Forelimb muscle (tissue), 1 donor: ENCODE results near the gene ARHGEF6. TPM values are rescaled to one million over a fixed set of nuclear protein-coding genes. Genes with fewer than 3 reads are reported as not detected.

Experiments
- DNase-seq: peaks from one replicate; pipeline ENCODE4 v3.0.0-alpha.2; 2013; ENCODE audit warnings: low read depth
- polyA plus RNA-seq: library from polyadenylated mRNA; unstranded; fragments of 120-200 nt; gene quantifications from one replicate; pipeline ENCODE4 v1.2.1, GENCODE V29; 2013; ENCODE audit not compliant: insufficient read length

Gene ARHGEF6
- polyA plus RNA-seq, 1 donor = 45.3 TPM

DNA sequence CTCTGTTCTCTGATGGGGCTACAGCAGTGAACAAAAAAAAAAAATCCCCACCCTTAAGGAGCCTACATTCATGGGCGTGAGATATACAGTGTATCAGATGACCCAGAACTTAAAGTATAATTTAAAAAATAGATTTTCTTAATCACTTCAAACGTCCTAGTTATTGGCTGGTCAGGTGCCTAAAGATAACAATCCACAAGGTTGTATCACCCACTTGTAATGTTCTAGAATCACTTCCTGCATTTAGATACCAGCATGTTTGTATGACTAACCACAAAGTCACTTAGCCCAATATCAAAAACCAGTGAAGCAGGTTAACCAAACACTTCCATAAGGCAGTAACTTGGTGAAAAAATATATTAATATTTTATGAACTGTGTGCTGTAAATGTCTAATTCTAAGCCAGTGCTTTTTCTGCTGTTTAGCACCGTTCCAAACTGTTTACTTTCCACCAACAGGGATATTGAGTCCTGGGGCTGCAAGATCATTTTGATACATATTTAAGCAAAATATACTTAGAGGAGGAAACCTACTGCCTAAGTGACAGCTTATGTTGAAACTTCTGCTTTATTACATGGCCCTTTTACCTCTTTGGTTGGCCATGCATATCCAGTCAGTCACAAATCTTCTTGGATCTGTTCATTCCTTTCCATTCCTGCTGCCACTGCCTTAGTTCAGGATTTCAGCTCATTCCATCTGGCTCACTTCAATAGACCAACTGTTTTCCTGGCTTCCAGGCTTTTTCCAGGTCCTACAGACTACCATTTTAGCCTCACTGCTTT lies 89.5 kb downstream of the ARHGEF6 start:
- no peak for DNase-seq

DNA sequence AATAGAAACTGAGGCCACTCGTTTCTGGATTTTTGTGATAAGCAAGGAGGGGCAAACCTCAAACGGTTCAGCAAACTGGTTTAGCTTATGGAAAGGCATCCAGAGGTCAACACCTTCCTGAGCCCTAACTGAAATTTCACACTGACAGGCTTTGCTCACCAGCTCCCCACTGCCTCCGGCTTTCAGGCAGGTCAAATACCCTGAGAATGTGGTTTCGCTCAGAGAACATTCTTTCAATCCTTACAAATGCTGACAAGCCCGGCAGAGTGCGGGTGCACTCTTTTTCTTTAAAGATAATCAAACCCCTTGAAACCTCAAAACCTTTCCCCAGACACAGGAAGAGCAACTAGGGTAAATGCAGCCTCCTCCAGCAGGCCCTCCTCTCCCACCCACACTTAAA lies 91.3 kb downstream of the ARHGEF6 start:
- DNase-seq = no peak

DNA sequence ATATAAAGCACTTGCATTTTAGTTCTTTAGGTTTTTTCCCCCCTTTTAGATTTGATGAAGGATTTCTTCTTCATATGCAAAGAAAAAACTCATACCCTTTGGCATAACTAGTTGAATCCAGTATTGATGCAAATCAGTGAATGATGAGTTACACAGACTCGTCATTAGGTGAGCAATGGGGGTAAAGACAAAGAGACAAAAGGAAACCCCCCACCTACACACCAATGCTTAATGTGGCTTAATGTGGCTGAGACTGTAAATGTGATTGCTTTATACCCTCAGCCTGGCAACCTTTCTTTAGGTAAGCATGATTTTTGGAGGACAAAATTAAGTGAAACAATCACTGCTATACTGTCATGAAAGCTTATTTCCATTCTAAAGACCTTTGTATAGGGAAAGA lies 93.3 kb downstream of the ARHGEF6 start:
- DNase-seq = no peak

DNA sequence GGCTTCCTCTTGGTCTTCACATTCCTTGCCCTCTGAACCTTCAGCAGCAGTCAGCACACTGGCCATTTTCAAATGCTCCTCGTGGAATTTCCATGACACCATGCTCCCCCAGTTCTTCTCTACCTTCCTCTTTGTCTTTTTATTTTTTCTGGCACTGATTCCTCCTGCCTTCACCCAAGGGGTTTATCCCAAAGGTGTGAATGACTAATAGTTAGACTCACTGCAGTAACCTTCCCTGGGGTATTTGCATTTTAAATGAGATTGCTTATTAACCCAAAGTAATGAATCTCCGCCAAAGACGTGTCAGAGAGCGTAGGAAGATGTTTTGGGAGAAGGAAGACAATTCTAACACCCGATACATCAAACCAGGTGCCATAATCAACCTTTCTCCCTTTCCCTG lies 96.6 kb downstream of the ARHGEF6 start:
- no peak for DNase-seq

DNA sequence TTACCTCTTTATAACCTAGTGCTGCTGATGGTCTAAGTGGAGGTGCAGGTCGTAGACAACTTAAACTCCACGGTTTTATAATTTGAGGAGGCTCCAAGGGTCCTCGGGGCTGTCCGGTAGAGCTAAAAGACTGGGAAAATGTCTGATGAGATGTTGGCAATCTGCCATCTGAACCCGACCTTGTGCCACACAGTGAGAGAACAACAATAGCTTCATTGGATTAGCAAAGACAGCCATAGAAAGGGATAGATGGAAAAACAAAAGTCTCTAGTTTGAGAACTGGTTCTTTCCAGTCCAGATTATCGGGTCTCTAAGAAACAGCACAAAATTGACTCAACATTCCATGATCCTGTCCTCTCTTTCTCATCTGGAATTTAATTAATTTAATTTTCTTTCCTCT lies 101.2 kb downstream of the ARHGEF6 start:
- no peak for DNase-seq

DNA sequence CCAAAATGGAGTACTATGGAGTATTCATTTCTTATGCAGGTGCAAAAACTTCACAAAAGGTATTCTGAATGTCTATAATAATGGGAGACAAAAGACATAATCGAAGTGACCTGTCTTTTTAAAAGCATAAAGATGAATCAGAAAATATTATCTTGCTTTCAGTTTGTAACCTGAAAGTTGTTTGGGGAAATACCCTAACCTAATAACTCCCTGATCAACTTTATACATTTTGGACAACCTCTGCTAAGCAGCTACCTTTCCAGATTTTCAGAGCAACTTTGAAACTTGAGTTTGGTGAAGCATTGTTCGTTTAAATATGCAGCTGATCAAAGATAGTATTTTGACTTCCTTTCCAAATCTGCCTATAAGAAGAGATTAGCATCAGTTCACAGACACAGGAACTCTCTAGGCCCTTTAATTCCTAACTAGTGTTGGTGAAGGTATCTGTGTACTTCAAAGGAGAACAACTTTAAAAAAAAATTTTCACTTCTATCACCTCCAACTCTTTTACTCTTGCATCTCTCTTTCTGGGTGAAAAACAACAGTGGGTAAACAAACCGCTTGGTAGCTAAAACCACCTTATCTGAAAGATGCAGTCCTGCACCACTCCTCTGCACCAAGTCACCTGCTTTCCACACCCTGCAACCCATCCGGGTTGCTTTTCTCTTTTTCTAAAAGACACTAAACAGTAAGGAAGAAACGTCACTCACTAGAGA lies 106.3 kb downstream of the ARHGEF6 start:
- no peak for DNase-seq

DNA sequence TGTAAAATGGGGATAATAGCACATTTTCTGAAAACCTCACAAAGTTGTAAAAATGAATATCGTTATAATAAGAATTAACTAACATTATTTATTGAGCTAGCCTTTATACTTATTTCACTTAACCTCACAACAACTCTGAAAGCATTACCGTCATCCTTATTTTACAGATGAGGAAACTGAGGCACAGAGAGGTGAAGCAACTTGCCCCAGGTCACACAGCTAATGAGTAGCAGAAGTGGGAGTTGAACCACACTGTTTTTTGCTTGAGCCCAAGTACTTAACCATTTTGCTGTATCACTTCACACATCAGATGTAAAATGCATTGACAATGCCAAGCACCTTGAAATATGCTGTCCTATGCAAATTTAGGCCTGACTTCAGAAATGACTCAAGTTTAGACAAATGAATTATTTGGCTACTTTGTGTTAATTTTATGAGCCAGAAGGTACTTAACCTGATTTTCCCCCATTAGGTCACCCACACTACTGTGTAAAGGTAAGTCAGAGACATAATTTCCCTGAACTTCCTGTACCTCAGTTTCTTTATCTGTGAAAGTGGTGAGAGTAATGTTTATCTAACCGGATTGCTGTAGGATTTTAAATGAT lies 109.6 kb downstream of the ARHGEF6 start:
- DNase-seq = no peak

DNA sequence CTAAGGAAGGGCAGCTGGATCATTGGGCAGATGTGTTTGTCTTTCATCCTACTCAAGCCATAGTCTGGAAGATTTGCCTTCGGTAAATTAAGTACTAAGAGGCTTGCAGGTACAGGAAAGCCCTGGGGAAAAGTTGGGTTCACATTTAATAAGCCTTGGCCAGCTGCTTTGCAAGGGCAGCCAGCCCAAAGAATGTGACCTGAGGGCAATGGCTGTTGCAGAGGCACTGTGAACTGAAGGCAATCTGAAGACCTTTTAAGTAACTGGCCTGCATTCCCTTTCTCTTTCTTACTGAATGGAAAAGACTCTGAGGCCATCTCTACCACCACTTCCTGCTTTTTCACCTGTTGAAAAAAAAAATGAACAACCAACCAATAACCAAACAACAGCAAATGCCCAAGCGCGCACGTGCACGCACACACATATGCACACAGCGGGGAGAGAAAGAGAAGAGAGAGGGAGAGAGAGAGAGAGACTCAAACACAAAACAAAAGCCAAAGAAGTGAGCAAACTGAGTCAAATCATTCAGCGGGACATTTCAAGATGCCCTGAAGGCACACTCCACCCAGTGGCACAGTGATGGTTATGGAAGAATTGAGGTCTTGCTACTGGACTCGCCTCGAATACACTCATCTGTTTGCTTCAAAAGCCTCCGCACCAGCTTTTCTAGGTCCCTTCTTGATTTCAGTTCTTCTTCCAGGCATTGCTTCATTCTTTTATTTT lies 113.1 kb downstream of the ARHGEF6 start:
- DNase-seq = no peak

DNA sequence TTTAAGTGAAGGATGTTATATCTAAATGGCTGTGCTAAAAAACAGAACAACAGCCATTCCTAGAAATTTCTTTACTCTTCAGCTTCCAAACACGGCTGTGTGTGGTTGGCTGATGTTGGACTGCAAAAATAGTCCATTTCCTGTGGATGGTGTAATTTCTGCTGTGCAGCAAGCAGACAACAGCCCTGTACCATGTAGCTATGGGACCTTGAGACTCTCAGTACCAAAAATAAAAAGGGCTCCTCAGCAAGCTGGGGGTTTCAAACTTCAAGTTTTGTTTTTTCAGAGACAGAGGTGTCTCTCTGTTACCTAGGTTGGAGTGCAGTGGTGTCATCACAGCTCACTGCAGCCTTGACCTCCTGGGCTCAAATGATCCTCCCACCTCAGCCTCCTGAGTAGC lies 114.6 kb downstream of the ARHGEF6 start:
- no peak for DNase-seq

DNA sequence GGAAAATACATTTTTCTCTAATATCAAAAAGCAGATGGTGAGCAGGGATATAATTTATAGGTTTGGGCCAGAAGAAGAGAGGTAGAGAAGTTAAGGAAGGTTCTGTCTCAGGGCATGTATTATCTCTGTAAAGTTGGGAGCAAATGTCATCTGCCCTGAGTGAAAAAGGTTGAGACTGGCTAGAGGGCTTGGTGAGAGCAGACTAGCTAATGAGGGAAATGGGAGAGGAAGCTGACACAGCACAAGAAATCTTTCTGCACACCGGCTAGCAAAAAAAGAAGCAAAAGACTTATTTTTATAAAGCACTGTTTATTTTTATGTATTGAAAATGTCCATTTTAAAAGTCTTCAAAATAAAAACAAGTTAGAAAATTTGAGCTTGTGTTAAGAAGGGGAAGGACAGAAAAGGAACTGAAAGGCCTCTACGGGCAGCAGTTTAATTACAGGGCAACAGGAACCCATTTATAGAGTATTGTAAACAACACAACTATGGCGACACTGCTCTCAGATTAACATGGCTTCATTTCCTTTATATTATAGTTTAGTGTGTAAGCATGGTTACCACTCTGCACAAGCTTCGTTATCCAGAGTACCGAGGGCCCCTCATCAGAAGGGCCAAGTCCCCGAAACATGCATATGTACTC lies 115.4 kb downstream of the ARHGEF6 start:
- DNase-seq = no peak

DNA sequence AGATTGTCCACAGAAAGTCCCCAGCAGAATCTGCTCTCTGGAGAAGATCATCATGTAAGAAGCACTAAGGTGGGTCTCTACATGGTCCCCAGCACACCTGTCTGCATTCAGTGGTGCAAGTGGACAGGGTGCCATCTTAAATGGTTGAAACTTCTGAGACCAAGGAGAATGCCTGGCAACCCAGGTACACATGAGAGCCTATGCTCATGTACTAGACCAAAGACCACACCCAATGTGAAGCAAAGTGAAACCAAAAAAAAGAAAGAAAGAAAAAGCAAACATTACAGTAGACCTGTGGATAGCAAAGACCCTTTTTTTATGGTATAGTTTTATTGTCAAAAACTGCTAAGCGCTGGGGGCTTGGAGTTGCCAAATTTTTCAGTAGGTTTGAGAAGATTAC lies 117.8 kb downstream of the ARHGEF6 start:
- no peak for DNase-seq

DNA sequence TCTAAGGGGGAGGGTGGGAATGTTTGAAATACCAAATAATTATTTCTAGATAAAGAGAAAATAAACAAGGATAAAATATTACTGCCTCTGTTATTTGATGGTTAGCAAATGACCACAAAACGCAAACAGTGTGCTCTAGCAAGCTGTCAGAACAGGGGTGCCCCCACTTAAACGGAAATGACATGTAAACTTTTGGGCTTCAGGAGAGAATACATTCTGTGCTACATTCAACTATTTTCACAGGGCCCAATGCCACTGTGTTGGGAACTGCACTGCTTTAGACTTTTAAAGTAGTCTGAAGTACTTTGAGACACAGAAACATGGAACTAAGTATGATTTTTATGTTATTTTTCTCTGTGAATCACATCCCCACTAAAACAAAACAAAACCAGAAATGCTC lies 118.6 kb downstream of the ARHGEF6 start:
- DNase-seq = no peak

DNA sequence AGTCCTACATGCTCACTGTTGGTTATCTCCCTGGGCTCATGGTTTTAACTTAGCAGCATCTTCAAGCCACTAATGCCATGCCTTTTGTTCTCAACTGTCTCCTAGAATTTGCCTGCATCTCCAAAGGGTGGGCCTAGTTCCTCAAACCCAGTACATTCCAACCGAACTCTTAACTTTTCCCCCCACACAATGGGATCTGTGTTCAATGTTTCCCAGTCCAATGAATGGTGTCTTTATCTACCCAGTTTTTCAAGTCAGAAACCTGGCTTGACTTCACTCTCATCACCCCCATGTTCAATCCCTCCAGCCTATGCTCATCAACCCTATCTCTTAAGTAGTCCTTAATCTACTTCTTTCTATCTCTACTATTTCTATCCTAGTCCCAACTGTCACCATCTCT lies 119.8 kb downstream of the ARHGEF6 start:
- no peak for DNase-seq

DNA sequence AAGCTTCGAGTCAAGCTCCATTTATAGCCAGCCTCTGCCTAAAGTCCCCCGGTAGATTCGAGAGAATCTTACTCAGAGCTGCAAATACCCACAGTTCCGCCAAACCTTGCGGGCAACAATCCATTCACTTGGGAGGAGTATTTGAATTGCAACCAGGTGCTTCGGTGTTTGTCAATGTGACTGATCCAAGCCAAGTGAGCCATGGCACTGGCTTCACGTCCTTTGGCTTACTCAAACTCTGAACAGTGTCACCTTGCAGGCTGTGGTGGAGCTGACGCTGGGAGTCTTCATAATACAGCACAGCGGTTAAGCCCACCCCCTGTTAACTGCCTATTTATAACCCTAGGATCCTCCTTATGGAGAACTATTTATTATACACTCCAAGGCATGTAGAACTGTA lies 121.6 kb downstream of the ARHGEF6 start:
- no peak for DNase-seq

DNA sequence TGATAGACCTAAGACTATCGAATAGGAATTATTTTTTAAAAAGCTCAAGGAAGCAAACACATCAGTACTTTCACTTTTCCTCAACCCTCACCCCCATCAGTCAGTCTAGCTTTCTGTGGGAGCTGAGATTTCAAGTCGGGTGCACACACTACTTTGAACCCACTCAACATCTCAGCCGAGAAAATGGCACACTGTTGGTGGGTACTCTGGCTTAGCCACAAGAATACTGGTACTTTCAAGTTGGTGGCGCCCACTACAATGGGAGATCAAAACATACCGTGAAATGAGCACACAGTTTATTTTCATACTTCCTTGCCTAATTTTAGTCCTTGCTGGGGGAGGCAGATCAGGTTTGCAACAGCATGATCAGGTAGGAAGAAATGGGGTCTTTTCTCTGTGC lies 122.6 kb downstream of the ARHGEF6 start:
- DNase-seq = no peak

DNA sequence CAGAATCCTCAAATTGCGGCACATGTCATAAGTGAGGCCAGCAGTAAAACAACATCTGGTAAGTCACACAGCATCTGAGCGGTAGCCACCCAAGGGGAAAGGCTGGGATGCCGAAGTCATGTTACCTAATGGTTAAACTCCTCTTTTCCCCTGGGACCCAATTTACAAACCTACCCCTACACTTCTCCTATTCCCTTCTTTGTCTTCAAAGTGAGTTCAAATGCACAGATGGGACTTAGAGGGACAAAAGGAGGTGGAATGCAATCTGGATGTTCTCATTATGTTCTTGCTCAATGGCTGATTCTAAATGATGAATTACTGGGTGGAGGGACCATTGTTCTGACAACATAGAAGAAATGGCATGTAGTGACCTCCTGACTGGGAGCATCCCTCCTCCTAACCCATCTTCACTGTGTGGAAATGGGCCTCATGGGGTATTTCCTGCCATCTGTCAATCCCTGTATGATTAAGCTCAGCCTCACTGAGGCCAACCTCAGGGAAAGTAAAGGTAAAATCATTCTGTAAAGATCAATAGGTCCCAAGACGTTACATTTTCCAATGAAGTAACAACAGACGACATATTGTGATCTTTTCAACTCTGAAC lies 124.3 kb downstream of the ARHGEF6 start:
- no peak for DNase-seq

DNA sequence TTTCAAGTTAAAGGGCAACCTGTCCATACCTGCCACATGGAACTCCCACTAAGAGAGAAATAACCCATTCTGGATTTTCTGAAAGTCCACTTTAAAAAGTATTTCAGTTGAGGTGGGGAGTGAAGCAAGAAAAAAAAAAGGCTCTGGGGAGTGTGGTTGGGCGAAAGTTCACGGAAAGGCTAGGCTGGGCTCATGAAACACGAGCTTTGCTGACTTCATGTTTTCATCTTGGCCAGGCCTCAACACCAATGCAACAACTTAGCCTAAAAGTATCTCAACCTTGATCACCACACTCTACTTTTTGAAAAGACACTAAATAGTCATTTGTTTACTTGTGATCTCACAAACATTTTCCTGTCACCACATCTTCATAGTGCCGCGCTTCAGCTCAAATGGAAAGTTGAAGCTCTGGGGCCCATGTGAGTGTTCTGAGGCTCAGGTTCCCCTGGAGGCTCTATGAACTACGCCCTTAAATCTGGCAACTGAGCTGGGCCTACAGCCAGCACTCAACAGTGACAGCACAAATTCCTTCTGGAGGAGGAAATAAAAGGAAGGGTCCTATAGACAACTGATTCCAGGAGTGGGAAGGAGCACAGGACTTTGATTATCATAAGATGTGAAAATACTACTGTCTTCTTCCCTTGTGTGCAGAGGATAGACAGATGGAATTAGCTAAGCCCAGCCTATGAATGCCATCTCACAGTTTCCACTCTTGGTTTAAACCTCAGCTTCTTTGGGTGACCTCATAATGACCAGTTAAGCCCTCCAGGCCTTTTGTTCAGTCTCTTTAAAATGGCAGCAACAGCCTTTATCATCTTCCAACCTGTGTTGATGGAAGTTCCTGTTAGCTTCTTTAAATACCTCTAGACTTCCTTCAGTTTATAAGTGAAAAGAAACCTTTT lies 127.7 kb downstream of the ARHGEF6 start:
- DNase-seq = no peak

DNA sequence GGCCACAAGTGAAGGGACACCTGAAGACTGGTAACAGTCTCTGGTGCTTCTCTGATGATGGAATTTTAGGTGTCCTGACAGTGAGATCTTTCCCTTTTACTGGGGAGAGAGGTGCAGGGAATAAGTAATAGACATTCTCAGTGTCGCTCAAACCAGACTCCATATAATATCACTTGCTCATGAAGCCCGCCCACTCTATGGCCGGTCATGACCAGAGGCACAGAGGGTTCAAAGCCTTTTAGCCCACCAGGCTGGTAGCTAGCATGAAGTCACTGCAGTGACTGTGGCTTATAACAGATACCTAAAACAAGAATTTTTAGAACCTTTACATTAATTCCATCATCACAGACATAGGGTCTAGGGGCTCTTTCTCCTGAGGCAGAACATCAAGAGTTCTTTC lies 129.9 kb downstream of the ARHGEF6 start:
- DNase-seq = no peak

DNA sequence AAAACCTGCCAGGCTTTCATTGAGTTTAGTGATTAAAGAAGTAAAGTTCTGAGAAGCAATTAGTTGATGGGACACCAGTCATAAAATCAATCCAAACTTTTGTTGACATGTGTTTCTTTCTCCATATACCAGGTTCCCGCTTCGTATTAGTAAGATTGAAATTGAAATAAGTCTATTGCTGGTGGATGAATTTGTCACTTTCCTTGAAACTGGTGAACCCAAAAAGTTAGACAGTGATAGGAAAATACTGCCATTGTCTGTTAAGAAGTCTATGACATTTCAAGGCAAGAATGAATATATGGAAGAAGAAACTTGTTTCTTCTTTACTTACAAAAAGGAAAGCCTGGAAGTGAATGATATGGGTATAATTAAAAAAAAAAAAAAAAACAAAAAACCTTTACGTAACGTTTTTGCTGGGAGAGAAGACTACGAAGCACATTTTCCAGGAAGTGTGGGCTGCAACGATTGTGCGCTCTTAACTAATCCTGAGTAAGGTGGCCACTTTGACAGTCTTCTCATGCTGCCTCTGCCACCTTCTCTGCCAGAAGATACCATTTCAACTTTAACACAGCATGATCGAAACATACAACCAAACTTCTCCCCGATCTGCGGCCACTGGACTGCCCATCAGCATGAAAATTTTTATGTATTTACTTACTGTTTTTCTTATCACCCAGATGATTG lies 132.9 kb downstream of the ARHGEF6 start, which contains the start of gene CD40LG:
Gene CD40LG (plus strand): TSS at position 482 of the 684 bp plus-strand sequence. CDS start 91 bp downstream, at position 573.
- no peak for DNase-seq
